ENCODE data around the gene ST6GAL1.
"Not testable (repeated sequence)": the region's sequence is repeated elsewhere in the genome, so short reads cannot be mapped to it uniquely, and the experiment has no call there.

The ST6GAL1 gene, protein sequence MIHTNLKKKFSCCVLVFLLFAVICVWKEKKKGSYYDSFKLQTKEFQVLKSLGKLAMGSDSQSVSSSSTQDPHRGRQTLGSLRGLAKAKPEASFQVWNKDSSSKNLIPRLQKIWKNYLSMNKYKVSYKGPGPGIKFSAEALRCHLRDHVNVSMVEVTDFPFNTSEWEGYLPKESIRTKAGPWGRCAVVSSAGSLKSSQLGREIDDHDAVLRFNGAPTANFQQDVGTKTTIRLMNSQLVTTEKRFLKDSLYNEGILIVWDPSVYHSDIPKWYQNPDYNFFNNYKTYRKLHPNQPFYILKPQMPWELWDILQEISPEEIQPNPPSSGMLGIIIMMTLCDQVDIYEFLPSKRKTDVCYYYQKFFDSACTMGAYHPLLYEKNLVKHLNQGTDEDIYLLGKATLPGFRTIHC

DNA sequence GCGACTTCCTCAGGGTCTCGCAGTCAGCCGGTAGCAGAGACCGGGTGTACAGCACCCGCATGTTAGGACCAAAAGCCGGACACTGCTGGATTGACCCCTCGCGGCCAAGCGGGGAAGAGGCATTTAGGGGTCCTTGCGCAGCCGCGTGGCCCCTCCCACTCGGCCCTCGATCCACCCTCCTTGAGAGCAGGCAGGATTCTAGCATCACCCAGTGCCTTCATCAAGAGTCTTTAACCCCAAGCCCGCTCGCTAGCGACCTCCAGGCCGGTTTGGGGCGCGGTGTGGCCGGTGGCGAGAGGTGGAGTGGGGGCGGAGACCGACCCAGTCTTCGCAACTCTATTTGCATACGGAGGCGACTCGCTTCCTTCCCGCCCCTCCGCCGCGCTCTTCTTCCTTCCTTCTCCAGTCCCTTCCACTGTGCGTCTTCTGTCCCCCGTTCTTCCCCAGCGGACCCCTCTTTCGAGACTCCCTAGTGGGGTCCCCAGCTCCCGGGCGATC, at the start of gene ST6GAL1:
Gene ST6GAL1 (plus strand): TSS at position 384 of the 498 bp plus-strand sequence. CDS start 112,178 bp downstream, outside the sequence.
- DNase-seq = no peak

DNA sequence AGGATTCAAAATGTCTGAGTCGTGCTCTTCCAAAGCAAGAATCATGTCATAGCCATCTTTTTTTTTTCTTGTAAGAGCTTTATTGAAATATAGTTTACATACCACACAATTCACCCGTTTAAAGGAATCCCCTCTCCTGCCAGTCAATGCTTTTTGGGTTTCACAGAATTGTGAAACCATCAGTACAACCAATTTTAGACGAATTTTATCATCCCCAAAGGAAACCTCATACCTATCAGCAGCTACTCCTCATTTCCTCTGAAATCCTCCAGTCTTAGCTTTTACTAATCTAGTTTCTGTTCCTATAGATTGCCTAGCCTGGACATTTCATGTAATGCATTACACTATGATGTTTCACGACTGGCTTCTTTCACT, 48.2 kb upstream of the ST6GAL1 start:
- DNase-seq = no peak

DNA sequence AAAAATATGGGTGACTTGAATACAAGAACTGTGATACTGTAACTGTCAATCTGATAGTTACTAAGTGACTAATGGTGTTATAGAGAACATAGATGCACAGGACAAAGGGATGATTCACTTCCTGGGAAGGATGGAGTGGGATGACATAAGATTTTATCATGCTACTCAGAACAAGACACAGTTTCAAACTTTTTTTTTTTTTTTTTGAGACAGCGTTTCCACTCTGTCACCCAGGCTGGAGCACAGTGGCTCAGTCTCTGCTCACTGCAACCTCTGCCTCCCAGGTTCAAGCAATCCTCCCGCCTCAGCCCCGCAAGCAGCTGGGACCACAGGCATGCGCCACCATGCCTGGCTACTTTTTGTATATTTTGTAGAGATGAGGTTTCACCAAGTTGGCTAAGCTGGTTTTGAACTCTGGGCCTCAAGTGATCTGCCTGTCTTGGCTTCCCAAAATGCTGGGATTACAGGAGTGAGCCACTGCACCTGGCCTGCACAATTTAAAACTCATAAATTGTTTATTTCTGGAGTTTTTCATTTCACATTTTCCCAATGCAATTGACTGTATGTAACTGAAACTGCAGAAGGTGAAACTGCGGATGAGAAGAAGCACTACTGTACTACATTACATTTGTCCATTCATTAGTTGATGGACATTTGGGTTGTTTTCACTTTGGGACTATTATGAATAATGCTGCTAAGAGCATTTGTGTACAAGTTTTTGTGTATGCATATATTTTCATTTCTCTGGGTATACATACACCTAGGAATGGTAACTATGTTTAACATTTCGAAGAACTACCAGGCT, 47.2 kb upstream of the ST6GAL1 start:
- DNase-seq = no peak

DNA sequence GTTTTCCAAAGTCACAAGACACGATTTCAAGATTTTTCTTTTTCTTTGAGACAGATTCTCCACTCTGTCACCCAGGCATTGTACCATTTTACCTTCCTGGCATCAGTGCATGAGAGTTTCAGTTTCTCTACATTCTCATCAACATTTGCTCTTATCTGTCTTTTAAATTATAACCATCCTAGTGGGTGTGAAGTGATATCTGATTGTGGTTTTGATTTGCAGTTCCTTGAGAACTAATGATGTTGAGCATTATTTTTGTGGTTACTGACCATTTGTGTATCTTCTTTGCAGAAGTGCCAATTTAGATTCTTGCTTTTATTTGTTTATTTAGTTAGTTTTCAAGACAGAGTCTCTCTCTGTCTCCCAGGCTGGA, 46.7 kb upstream of the ST6GAL1 start:
- no peak for DNase-seq

DNA sequence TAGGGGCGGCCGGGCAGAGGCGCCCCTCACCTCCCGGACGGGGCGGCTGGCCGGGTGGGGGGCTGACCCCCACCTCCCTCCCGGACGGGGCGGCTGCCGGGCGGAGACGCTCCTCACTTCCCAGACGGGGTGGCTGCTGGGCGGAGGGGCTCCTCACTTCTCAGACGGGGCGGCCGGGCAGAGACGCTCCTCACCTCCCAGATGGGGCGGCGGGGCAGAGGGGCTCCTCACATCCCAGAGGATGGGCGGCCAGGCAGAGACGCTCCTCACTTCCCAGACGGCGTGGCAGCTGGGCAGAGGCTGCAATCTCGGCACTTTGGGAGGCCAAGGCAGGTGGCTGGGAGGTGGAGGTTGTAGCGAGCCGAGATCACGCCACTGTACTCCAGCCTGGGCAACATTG, 45.5 kb upstream of the ST6GAL1 start:
- not testable (repeated sequence) for DNase-seq

DNA sequence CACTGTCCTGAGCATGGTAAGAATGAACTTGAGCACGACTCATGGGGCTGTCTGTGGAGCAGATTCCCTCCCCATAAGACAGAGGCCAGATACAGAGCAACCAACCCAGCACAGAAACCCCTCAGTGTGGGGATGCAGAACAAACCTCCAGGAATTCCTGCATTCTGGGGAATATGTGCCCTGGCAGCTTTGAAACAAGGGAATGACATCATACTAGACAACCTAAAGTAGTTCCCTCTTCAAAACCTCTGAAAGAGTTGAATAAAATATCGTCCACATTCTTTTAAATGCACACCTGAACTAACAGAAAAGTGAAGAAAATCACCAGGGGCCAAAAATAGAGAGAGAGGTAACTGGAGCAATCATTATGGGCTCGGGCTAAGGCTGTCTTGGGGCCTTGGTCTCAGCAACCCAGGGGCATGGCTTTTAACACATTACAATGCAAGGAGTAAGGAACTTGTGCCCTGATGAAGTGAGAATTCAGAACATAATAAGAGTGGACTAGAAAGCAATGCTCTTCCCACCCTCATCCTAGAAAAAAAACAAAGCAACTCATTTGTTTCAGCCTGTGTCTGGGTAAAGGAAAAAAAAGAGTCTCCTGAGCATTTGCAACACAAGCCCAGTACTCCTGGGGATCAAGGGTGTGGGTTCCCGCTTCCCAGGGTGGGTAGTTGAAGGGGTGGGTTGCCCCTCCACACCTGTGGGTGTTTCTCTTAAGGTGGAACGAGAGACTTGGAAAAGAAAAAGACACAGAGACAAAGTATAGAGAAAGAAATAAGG, 43.9 kb upstream of the ST6GAL1 start:
- no peak for DNase-seq

DNA sequence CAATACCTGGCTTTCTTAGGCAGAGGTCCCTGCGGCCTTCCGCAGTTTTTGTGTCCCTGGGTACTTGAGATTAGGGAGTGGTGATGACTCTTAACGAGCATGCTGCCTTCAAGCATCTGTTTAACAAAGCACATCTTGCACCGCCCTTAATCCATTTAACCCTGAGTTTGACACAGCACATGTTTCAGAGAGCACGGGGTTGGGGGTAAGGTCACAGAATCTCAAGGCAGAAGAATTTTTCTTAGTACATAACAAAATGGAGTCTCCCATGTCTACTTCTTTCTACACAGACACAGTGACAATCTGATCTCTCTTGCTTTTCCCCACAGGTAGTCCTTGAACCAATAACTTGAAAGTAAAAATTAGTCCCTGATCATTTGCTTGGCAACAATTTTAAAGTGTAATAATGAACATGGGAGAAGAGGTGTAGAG, 42.8 kb upstream of the ST6GAL1 start:
- DNase-seq = not testable (repeated sequence)

DNA sequence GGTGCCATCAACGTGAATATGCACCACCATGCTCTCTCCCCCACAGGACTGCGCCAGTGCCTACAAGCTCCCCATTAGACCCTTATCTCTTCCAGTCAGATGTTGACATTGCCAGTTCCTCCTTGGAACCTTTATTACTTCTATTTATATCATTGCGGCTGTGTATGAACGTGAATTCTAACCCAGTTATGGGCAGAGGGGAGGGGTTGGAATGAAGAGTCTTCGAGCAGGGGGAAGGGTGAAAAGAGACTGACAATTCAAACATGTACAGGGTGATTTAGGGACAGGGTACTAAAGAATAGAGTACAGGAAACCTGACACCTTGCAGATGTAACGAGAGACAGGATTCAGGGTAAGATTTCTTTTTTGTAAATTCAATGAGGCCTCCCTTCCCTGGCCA, 41.8 kb upstream of the ST6GAL1 start:
- DNase-seq = peak; percentile 51

DNA sequence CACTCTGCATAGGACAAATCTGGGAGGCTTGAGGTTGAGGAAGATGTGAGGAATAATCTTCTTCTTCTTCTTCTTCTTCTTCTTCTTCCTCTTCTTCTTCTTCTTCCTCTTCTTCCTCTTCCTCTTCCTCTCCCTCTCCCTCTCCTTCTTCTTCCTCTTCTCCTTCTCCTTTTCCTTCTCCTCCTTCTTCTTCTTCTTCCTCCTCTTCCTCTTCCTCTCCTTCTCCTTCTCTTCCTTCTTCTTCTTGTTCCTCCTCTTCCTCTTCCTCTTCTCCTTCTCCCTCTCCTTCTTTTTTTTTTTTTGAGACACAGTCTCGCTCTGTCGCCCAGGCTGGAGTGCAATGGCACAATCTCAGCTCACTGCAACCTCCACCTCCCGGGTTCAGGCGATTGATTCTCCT, 40.6 kb upstream of the ST6GAL1 start:
- not testable (repeated sequence) for DNase-seq

DNA sequence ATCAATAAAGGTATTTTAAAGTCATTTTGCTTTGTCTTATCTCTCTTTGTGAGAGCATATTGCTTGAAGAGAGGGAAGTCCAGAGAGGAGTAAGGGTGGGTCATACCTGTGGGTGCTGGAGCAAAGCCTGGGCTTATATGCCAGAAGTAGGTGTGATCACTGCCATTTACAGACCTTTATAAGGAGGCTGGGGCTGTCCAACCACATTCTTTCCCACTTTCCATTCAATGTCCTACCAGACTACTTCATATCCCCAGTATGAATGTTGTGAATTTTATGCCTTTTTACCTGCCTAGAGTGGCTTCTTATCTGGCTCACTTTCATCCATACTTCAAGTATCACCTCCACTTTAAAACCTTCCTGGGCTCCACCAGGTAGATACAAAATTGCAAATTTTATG, 39.4 kb upstream of the ST6GAL1 start:
- no peak for DNase-seq

DNA sequence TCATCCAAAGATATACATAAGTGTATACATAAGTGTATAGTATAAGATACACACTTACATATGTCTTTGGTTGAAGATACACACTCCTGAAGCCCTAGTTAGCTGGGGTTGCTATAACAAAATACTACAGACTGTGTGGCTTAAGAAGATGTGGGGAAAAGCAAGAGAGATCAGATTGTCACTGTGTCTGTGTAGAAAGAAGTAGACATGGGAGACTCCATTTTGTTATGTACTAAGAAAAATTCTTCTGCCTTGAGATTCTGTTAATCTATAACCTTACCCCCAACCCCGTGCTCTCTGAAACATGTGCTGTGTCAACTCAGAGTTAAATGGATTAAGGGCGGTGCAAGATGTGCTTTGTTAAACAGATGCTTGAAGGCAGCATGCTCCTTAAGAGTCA, 37.3 kb upstream of the ST6GAL1 start:
- DNase-seq = not testable (repeated sequence)

DNA sequence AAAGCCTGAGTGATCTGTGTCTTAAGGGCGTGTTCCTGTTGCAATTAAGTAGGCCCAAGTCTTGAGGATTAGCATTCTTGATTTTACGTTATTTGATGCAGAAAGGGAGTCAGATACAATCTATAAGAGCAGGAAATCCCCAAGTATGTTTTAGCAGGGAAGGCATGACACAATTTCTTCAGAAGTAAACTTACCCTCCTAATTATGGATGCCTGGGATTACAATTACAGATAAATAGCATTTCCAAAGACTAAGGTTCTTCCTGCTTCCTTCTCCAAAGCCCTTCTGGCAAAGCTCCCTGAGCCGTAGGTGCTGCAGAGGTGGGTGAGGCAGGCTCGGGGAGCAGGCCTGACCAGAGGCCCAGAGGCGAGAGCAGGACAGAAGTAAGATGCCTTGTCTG, 34.9 kb upstream of the ST6GAL1 start:
- no peak for DNase-seq

DNA sequence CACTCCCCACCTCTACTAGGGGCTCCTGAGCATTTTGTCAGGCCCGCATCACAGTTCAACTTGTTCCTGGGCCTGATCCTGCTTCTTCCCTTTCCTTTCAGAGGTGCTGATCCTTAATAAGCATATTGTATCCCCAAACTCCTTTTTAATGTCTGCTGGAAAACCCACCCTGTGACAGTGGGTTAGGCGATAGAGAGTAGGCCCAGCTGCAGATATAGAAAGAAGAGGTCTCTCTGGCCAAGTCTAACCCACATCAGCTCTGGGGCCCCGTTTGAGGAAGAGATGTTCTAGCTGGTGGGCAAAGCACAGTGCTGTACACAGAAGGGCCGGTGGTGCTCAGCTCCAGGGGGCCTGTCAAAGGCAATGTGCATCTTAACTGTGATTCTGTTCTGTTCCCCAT, 34.3 kb upstream of the ST6GAL1 start:
- no peak for DNase-seq

DNA sequence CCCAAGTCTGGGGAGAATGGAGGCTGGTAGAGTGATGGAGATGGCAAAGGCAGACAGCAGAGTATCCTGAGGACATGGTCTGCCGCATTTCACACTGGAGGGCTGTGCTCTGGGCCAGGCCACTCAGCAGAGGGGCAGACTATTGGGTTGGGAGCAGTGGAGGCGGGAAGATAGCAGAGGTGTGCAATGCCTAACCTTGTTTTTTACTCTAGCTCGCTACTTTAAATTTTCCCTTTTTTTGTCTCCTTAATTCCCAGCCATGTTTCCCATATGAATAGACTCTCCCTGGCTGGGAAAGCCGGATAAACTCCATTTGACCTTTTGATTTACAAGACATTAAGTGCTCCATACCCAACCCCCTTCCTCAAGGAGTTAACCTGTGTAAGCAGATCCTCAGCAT, 33.5 kb upstream of the ST6GAL1 start:
- no peak for DNase-seq

DNA sequence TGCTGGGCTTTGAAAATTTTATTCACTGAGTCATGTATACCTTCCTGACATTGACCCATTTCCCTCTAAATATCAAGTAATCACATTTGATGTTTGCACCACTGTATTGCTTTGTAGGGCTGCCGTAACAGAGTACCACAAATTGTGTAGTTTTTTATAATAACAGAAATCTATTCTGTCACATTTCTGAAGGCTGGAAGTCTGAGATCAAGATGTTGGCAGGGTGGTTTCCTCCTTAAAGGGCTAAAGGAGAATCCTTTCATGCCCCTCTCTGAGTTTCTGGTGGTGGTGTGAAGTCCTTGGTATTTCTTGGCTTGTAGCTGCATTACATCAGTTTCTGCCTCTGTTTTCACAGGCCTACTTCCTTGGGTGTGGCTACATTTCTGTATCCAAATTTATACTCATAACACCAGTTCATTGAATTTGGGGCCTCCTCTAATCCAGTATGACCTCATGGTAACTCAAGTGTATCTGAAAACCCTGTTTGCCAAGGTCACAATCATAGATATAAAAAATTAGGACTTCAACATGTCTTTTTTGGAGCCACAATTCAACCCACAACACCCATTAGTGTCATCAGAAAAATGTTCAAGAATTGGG, 29.1 kb upstream of the ST6GAL1 start:
- DNase-seq = no peak

DNA sequence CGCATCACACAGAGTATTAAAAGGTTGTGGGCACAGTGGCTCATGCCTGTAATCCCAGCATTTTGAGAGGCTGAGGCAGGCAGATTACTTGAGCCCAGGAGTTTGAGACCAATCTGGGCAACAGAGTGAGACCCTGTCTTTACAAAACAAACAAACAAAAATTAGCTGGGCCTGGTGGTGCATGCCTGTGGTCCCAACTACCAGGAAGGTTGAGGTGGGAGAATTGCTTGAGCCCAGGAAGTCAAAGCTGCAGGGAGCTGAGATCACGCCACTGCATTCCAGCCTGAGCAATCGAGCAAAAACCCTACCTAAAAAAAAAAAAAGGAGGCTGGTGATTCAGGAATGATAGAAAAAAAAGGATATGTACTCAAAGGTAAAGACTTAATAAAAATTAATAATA, 28.2 kb upstream of the ST6GAL1 start:
- DNase-seq = no peak

DNA sequence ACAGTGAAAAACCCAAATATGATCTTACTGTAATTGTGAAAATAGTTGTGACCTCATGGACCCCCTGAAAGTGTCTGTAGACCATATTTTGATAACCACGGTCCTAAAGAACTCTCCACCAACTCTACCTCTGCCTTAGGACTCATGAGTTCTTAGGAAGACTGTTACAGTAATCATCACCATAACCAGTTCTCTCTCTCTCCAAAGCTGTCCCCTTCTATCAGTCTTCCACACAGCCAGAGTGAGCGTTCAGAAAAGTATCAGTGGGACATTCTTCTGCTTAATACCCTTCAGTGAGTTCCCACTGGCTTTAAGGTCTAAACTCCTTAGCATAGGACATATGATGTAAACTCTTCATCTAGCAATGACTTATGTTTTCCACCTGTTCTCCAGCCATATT, 27.6 kb upstream of the ST6GAL1 start:
- no peak for DNase-seq

DNA sequence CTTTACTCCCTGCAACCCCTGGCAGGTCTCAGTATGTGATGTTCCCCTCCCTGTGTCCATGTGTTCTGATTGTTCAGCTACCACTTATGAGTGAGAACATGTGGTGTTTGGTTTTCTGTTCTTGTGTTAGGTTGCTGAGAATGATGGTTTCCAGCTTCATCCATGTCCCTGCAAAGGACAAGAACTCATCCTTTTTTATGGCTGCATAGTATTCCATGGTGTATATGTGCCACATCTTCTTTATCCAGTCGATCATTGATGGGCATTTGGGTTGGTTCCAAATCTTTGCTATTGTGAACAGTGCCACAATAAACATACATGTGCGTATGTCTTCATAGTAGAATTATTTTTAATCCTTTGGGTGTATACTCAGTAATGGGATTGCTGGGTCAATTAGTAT, 26.6 kb upstream of the ST6GAL1 start:
- DNase-seq = not testable (repeated sequence)

DNA sequence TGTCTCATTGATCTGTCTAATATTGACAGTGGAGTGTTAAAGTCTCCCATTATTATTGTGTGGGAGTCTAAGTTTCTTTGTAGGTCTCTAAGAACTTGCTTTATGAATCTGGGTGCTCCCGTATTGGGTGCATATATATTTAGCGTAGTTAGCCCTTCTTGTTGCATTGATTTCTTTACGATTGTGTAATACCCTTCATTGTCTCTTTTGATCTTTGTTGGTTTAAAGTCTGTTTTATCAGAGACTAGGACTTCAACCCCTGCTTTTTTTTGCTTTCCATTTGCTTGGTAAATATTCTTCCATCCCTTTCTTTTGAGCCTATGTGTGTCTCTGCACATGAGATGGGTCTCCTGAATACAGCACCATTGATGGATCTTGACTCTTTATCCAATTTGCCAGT, 23.3 kb upstream of the ST6GAL1 start:
- not testable (repeated sequence) for DNase-seq

DNA sequence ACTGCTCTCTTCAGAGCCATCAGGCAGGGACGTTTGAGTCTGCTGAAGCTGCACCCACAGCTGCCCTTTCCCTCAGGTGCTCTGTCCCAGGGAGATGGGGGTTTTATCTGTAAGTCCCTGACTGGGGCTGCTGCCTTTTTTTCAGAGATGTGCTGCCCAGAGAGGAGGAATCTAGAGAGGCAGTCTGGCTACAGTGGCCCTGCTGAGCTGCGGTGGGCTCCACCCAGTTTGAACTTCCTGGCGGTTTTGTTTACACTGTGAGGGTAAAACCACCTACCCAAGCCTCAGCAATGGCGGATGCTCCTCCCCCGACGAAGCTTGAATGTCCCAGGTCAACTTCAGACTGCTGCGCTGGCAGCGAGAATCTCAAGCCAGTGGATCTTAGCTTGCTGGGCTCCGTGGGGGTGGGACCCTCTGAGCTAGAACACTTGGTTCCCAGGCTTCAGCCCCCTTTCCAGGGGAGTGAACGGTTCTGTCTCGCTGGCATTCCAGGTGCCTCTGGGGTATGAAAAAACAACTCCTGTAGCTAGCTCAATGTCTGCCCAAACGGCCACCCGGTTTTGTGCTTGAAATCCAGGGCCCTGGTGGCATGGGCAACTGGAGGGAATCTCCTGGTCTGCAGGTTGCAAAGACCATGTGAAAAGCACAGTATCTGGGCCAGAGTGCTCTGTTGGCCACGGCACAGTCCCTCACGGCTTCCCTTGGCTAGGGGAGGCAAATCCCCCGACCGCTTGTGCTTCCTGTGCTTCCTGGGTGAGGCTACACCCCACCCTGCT, 21.1 kb upstream of the ST6GAL1 start:
- DNase-seq = no peak

DNA sequence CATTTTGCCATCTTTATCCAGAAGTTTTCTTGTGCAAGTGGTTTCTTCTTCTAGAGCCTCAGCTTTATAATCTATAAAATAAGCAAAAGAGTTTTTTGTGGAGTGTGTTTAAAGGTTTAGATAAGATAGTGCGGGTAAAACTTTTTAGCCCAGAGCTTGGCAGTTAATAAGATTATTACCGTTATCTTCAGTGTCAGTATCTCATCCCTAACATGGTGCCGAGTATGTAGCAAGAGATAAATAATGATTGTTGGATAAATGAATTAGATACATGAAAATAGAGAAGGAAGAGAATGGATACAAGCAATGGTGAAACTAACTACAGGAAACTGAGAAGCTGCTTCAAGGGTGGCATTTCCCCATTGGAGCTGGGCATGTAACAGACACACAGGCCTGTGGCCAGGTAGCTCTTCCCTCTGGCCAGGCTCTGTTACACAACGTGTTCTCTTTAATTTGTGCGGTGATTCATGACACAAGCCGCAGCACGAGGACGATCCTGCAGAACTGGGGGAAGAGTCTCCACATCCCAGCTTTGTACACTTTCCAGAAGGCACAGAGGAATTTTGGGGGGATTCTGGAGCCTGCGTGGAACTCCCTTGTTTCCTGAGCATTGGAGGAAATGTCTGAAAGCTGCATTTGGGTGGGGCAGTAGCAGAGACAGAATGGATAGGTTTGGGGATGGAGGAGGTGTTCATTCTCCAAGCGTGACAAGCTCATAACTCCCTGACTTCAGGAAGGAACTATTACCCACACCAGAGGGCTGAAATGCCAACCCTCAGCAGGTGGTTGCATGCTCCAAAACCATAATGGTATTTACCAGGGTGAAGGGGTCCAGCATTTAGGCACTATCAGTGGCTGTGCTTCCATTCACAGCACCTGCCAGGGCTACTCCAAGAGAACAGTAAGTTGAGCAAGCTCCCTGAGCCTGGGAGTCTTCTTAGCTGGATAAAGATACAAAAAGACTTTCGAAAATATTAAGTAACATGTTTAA, 14.2 kb upstream of the ST6GAL1 start:
- DNase-seq = no peak
